Glomerular visceral epithelial cell (primary cell): Measurements from ENCODE around the gene C16orf96.

ENCODE experiments used
- DNase-seq: peaks from one replicate; pipeline ENCODE4 v3.0.0-alpha.2; 2016; ENCODE audit errors: extremely low spot score

C16orf96 gene

DNA sequence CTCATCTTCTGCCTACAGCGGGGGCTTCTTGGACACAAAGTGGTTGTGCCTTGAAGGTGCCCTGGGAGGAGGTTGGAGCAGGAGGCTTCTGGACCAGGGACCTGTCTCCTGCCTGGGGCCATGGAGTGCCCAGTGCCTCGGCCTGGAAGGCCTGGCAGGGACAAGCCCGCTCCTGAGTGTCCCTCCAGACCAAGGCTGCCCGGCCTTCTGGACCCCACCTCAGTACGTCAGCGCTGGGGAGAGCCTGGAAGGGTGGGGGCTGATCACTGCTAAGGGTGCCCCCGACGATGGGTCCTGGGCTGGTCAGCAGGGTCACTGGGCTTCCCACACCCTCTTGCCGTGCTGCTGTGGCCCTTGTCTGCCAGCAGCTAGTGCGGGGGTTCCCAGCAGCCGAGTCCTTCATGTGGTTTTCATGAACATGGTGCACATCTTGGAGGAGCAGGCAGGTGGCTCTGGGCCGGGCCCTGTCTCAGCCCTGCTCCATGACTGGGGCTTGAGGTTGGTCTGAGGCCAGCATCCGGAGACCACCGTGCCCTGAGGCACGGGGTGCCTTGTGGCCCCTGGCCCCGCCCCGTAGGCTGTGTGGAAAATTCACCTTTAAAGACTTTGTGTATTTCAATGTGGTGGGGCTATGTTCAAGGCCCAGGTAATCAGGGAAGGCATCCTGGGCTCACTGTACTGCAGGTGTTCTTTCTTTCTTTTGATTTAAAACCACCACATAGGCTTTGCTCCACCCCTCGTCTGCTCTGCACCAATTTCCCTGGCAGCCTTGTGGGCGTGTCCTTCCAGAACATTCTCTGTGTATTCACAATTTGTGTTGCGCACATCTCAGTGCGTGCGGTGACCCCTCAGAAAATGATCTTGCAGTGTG, 90.9 kb downstream of the C16orf96 start:
- no peak for DNase-seq

DNA sequence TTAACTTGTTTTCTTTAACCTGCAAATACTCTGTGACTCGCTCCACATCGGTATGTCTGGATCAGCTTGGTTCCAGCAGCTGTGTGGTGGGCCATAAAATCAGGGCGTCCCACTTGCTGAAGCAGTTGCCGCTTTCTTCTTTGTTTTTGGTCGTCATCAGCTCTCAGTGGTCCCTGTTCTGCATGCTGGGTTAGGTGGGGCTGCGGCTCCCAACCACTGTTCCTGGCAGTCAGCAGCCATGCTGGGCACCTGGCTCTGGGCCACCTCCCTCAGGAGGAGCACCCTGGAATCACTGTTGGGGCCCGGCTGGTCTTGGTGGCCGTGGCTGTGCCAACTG, 91.5 kb downstream of the C16orf96 start:
- DNase-seq: no peak

DNA sequence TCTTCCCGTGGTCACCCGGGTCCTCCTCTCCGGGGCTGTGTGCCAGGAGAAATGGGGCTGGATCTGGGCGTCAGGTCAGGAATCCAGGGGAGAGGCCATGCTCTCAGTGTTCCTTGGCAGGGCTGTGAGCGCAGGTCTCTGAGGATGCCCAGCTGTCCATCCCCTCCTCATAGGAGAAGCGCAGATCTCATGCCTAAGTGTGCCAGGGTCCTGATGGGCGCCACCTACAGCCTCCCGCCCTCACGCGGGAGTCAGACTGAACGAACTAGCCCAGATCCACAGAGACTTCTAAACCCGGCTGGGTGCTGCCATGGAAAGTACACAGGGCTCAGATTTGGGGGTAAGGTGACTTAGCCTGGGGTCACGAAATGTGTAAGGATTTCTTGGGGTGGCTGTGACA, 92.8 kb downstream of the C16orf96 start:
- DNase-seq: no peak

- DNase-seq: no peak
Observed at GRCh38 chr16:4649744-4650442, 93.8 kb downstream of the C16orf96 start.
